Peyer's patch (tissue), 4 donors: ENCODE data around the gene MEIOC. TPM values are rescaled to one million over a fixed set of nuclear protein-coding genes. Genes with fewer than 3 reads are reported as not detected.

Experiments
- DNase-seq, 3 donors: peaks; one replicate each; pipeline ENCODE4 v3.0.0-alpha.2; 2017 to 2019
- H3K27ac ChIP-seq, 4 donors: fragments of 200-600 bp; sonication (generic); one replicate each; pipeline ENCODE4 v1.5.1; 2016 to 2019
- H3K27me3 ChIP-seq, 2 donors: fragments of 200-600 bp; sonication (generic); one replicate each; pipeline ENCODE4 v1.5.1; 2019
- H3K36me3 ChIP-seq, 3 donors: fragments of 200-600 bp; sonication (generic); one replicate each; pipeline ENCODE4 v1.5.1; 2016 to 2019
- H3K4me1 ChIP-seq, 4 donors: fragments of 200-600 bp; sonication (generic); one replicate each; pipeline ENCODE4 v1.5.1; 2016 to 2019
- H3K4me3 ChIP-seq, 4 donors: fragments of 200-600 bp; sonication (generic); 1 replicate in 3 of 4; 2 replicates in 1 of 4; pipeline ENCODE4 v1.5.1; 2016 to 2019; ENCODE audit warnings: mild to moderate bottlenecking in 1 of 4
- H3K9me3 ChIP-seq, 4 donors: fragments of 200-600 bp; sonication (generic); one replicate each; pipeline ENCODE4 v1.5.1; 2016 to 2019; ENCODE audit warnings: mild to moderate bottlenecking in 1 of 4
- CTCF ChIP-seq, 6 experiments: fragments of 450-650 bp in 4 of 6; fragments of 200-600 bp in 2 of 6; sonication (generic) in 1 of 6; IDR thresholded peaks; one replicate each; pipeline ENCODE4 v1.5.1; 2017 to 2019; ENCODE audit warnings: antibody characterized with exemption in 6 of 6, mild to moderate bottlenecking in 3 of 6, moderate library complexity in 1 of 6
- POLR2A ChIP-seq, 2 donors: fragments of 450-650 bp; IDR thresholded peaks; one replicate each; pipeline ENCODE4 v1.5.1; 2017; ENCODE audit warnings: antibody characterized with exemption in 2 of 2, mild to moderate bottlenecking in 2 of 2, moderate library complexity in 2 of 2
- total RNA-seq, 4 donors: library from RNA; depleted of rRNA; stranded (reverse); fragments of >200 nt; gene quantifications; one replicate each; pipeline ENCODE4 v1.1.0, GENCODE V29; 2016

MEIOC gene
- total RNA-seq, 4 donors from 2014 or later: not detected

DNA sequence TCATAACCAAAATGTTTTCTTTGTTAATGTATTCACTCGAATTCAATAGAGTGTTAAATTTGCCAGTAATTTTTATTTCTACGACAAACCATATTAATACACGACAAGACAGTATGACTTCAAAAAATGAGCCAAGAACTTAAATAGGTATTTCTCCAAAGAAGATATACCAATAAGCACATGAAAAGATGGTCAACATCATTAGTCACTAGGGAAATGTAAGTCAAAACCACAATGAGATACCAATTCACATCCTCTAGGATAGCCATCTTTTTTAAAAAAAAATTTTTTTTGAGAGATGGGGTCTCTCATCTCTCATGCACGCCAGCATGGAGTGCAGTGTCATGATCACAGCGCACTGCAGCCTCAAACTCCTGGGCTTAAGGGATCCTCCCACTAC, 5.0 kb upstream of the MEIOC start:
- Histone ChIP-seq H3K27me3 (peaks cover 0 to 8% of the 10 kb centered on the region in 2 donors), H3K4me3 (no peak overlapping the region), H3K4me1 (peaks cover 0 to 4% (median 2%) of the 10 kb centered on the region in 4 donors), H3K36me3 (no peaks in the 10 kb centered on the region), H3K9me3 (no peaks in the 10 kb centered on the region), H3K27ac (no peak overlapping the region)
- TF ChIP-seq CTCF (IDR thresholded peaks at IDR 0.05) (no peak), POLR2A (IDR thresholded peaks at IDR 0.05) (no peak)
- DNase-seq: no peak

DNA sequence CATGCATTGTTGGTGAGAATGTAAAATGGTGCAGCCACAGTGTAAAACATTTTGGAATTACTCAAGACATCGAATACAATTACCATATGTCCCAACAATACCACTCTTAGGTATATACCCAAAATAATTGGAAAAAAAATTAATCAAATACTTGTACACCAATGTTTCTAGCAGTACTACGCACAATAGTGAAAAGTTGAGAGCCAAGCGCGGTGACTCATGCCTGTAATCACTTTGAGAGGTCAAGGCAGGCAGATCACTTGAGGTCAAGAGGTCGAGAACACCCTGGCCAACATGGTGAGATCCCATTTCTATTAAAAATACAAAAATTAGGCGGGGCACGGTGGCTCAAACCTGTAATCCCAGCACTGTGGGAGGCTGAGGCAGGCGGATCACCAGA, 3.5 kb upstream of the MEIOC start:
- no peaks in the 10 kb centered on the region for H3K9me3 ChIP-seq

DNA sequence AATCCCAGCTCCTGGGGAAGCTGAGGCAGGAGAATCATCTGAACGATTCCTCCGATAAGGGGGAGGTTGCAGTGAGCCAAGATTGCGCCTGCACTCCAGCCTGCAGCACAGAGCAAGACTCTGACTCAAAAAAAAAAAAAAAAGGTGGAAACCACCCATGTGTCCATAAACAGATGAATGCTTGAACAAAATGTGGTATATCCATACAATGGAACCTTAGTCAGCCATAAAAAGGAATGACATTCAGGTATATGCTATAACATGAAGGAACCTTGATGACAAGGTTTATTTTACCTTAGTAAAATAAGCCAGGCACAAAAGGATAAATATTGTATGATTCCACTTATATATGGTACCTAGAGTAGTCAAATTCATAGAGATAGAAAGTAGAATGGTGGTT, 2.9 kb upstream of the MEIOC start:
- no peak for DNase-seq
- H3K27me3 ChIP-seq: peaks cover 0 to 18% of the 10 kb centered on the region in 2 donors
- H3K4me1 ChIP-seq: peaks cover 0 to 9% (median 4%) of the 10 kb centered on the region in 4 donors
- no peak overlapping the region for H3K4me3 ChIP-seq
- H3K36me3 ChIP-seq: no peaks in the 10 kb centered on the region
- no peaks in the 10 kb centered on the region for H3K9me3 ChIP-seq
- TF ChIP-seq POLR2A (IDR thresholded peaks at IDR 0.05) (no peak), CTCF (IDR thresholded peaks at IDR 0.05) (no peak)
- no peak overlapping the region for H3K27ac ChIP-seq

More for the DNA sequence above, 3.5 kb upstream of the MEIOC start:
- no peak overlapping the region for H3K27ac ChIP-seq
- no peaks in the 10 kb centered on the region for H3K36me3 ChIP-seq
- peaks cover 0 to 17% of the 10 kb centered on the region in 2 donors for H3K27me3 ChIP-seq
- peaks cover 0 to 9% (median 4%) of the 10 kb centered on the region in 4 donors for H3K4me1 ChIP-seq
- TF ChIP-seq POLR2A (IDR thresholded peaks at IDR 0.05) (no peak), CTCF (IDR thresholded peaks at IDR 0.05) (no peak)
- no peak overlapping the region for H3K4me3 ChIP-seq
- DNase-seq: no peak

- H3K36me3 ChIP-seq: no peaks in the 10 kb centered on the region
- no peaks in the 10 kb centered on the region for H3K9me3 ChIP-seq
- H3K27me3 ChIP-seq: peaks cover 0 to 18% of the 10 kb centered on the region in 2 donors
- DNase-seq: no peak
- H3K4me3 ChIP-seq: no peak overlapping the region
- H3K27ac ChIP-seq: no peak overlapping the region
- peaks cover 0 to 9% (median 4%) of the 10 kb centered on the region in 4 donors for H3K4me1 ChIP-seq
- no peak for TF ChIP-seq POLR2A (IDR thresholded peaks at IDR 0.05)
- TF ChIP-seq CTCF (IDR thresholded peaks at IDR 0.05): no peak
Measured at GRCh38 chr17:44653954-44654353, 2.3 kb upstream of the MEIOC start.

GRCh38 chr17:44661835-44662234, 5.6 kb downstream of the MEIOC start:
- H3K4me1 ChIP-seq: no peaks in the 10 kb centered on the region
- H3K9me3 ChIP-seq: no peaks in the 10 kb centered on the region
- no peaks in the 10 kb centered on the region for H3K36me3 ChIP-seq
- peaks cover 0 to 5% of the 10 kb centered on the region in 2 donors for H3K27me3 ChIP-seq
- no peak overlapping the region for H3K27ac ChIP-seq
- no peak overlapping the region for H3K4me3 ChIP-seq
- no peak for TF ChIP-seq POLR2A (IDR thresholded peaks at IDR 0.05)
- TF ChIP-seq CTCF (IDR thresholded peaks at IDR 0.05): no peak
- no peak for DNase-seq

DNA sequence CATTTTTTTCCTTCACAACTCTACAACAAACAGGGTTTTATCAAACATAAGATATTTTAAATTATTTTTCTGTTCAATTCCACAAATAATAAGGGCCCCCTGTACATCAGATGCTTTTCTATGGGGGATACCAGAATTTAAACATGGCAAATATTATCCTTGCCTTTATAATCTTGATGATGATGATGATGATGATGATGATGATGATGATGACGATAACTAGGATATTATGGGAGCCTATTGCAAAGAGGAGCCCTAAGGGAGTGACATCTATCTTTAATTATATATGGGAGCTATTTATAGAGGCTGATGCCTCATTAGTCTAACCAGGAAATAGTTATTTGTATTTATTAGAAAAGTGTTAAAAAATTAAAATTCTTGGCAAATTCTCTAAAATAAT, 6.8 kb downstream of the MEIOC start:
- no peak for DNase-seq

More for the DNA sequence above, 6.8 kb downstream of the MEIOC start:
- H3K27me3 ChIP-seq: no peaks in the 10 kb centered on the region
- H3K4me1 ChIP-seq: no peaks in the 10 kb centered on the region
- no peaks in the 10 kb centered on the region for H3K9me3 ChIP-seq
- H3K27ac ChIP-seq: no peak overlapping the region
- H3K4me3 ChIP-seq: no peak overlapping the region
- H3K36me3 ChIP-seq: no peaks in the 10 kb centered on the region
- TF ChIP-seq POLR2A (IDR thresholded peaks at IDR 0.05) (no peak), CTCF (IDR thresholded peaks at IDR 0.05) (no peak)
